Suprapubic skin (tissue), 4 donors: ENCODE data around the gene CCDC124.

ENCODE experiments used
- EP300 ChIP-seq: sonication (generic); formaldehyde crosslinking; IDR thresholded peaks from one replicate; pipeline ENCODE4 v1.6.1; 2017; ENCODE audit warnings: antibody characterized with exemption
- POLR2AphosphoS5 ChIP-seq, 3 donors: sonication (generic); formaldehyde crosslinking; IDR thresholded peaks; one replicate each; pipeline ENCODE4 v1.6.1; 2017; ENCODE audit warnings: antibody characterized with exemption in 3 of 3

- TF ChIP-seq POLR2AphosphoS5 (IDR thresholded peaks at IDR 0.05) (no peak), EP300 (no peak)
Measured at GRCh38 chr19:17951157-17951989, 18.6 kb downstream of the CCDC124 start.
